ENCODE results near the gene SMAD3.

The SMAD3 gene

DNA sequence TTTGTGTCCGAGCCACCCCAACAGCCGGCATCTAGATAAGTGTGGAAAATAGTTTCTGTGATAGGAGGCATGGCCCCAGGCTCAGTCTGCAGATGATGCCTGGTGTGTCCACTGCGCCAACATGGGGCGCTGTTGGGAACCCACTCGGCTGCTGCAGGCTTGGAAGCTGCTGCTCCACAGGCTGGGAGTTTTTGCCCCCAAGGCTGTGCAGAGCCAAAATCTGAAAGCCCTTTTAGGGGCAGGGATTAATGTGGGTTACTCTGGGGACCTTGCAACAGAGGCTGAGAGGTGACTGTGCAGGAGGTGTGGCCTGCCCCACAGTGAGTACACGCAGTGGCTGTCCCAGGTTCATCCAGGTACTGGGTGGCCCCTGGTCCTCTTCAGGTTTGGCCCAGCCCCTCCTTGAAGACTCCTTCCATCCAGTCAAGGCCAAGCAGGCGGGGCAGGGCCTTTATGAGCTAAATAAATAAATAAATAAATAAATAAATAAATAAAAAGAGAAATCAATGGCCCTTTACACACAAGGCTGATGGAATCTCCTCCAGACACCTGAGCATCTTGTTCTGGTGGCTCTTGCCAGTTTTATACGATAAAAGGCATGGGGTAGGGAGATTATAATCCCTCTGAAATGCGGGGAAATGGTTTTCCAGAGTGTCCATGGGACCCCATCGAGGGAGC, 115.3 kb downstream of the SMAD3 start (continued):
- TF ChIP-seq ZNF350 (tag by site-specific recombination; IDR thresholded peaks at IDR 0.05), result no peak
- no peak for TF ChIP-seq SP7 (tag by site-specific recombination; IDR thresholded peaks at IDR 0.05)
- TF ChIP-seq ZNF24 (tag by site-specific recombination; IDR thresholded peaks at IDR 0.05), result no peak
- TF ChIP-seq ZNF274 (IDR thresholded peaks at IDR 0.05; ENCODE audit: low read length), result no peak
- no peak for TF ChIP-seq ZNF274 (tag by site-specific recombination; IDR thresholded peaks at IDR 0.05; ENCODE audit: borderline replicate concordance)
- TF ChIP-seq ZNF664 (tag by site-specific recombination; IDR thresholded peaks at IDR 0.05), result peak; percentile 56; the same call in 1 of the 2 replicates
- 0 out of 2 replicates have a peak, but pooled peaks have one; percentile 37 for TF ChIP-seq ZNF514 (tag by site-specific recombination; IDR thresholded peaks at IDR 0.05)
- no peak for TF ChIP-seq ZBTB48 (tag by site-specific recombination; IDR thresholded peaks at IDR 0.05)
- no peak for TF ChIP-seq ZNF658 (tag by site-specific recombination; IDR thresholded peaks at IDR 0.05)
- no peak for TF ChIP-seq ZFP3 (tag by site-specific recombination; IDR thresholded peaks at IDR 0.05; ENCODE audit: low read depth)
- no peak for TF ChIP-seq ZNF202 (tag by site-specific recombination; IDR thresholded peaks at IDR 0.05; ENCODE audit: borderline replicate concordance)
- TF ChIP-seq ZFP37 (tag by site-specific recombination; IDR thresholded peaks at IDR 0.05), result 0 out of 2 replicates have a peak, but pooled peaks have one; percentile 29
- no peak for TF ChIP-seq SP2 (tag by site-specific recombination; IDR thresholded peaks at IDR 0.05)
- TF ChIP-seq WT1 (tag by site-specific recombination; IDR thresholded peaks at IDR 0.05), result 0 out of 2 replicates have a peak, but pooled peaks have one; percentile 30
- 0 out of 2 replicates have a peak, but pooled peaks have one; percentile 59 for TF ChIP-seq ZNF266 (tag by site-specific recombination; IDR thresholded peaks at IDR 0.05; ENCODE audit: low read depth)
- no peak for TF ChIP-seq ZFP69B (tag by site-specific recombination; IDR thresholded peaks at IDR 0.05)
- TF ChIP-seq ZBTB8A (tag by site-specific recombination; IDR thresholded peaks at IDR 0.05), result peak; percentile 62
- TF ChIP-seq, protein P1, sequence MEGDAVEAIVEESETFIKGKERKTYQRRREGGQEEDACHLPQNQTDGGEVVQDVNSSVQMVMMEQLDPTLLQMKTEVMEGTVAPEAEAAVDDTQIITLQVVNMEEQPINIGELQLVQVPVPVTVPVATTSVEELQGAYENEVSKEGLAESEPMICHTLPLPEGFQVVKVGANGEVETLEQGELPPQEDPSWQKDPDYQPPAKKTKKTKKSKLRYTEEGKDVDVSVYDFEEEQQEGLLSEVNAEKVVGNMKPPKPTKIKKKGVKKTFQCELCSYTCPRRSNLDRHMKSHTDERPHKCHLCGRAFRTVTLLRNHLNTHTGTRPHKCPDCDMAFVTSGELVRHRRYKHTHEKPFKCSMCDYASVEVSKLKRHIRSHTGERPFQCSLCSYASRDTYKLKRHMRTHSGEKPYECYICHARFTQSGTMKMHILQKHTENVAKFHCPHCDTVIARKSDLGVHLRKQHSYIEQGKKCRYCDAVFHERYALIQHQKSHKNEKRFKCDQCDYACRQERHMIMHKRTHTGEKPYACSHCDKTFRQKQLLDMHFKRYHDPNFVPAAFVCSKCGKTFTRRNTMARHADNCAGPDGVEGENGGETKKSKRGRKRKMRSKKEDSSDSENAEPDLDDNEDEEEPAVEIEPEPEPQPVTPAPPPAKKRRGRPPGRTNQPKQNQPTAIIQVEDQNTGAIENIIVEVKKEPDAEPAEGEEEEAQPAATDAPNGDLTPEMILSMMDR (tag by site-specific recombination; IDR thresholded peaks at IDR 0.05), result no peak
- no peak for TF ChIP-seq ZNF529 (tag by site-specific recombination; IDR thresholded peaks at IDR 0.05; ENCODE audit: insufficient replicate concordance)
- no peak for TF ChIP-seq ZNF660 (tag by site-specific recombination; IDR thresholded peaks at IDR 0.05)
- peak; percentile 77 for TF ChIP-seq ZNF426 (tag by site-specific recombination; IDR thresholded peaks at IDR 0.05)
- no peak for TF ChIP-seq ZNF571 (tag by site-specific recombination; IDR thresholded peaks at IDR 0.05)
- TF ChIP-seq, protein P2, sequence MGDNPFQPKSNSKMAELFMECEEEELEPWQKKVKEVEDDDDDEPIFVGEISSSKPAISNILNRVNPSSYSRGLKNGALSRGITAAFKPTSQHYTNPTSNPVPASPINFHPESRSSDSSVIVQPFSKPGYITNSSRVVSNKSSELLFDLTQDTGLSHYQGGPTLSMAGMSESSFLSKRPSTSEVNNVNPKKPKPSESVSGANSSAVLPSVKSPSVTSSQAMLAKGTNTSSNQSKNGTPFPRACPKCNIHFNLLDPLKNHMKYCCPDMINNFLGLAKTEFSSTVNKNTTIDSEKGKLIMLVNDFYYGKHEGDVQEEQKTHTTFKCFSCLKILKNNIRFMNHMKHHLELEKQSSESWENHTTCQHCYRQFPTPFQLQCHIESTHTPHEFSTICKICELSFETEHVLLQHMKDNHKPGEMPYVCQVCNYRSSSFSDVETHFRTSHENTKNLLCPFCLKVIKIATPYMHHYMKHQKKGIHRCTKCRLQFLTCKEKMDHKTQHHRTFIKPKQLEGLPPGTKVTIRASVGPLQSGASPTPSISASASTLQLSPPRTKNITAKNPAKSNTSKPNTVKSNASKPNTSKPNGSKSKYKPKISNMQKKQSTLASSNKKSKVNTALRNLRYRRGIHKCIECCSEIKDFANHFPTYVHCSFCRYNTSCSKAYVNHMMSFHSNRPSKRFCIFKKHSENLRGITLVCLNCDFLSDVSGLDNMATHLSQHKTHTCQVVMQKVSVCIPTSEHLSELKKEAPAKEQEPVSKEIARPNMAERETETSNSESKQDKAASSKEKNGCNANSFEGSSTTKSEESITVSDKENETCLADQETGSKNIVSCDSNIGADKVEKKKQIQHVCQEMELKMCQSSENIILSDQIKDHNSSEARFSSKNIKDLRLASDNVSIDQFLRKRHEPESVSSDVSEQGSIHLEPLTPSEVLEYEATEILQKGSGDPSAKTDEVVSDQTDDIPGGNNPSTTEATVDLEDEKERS (tag by site-specific recombination; IDR thresholded peaks at IDR 0.05), result no peak
- TF ChIP-seq ZNF530 (tag by site-specific recombination; IDR thresholded peaks at IDR 0.05; ENCODE audit: low read depth), result 0 out of 2 replicates have a peak, but pooled peaks have one; percentile 27
- TF ChIP-seq ZNF138 (tag by site-specific recombination; IDR thresholded peaks at IDR 0.05; ENCODE audit: borderline replicate concordance), result 0 out of 2 replicates have a peak, but pooled peaks have one; percentile 71
- TF ChIP-seq, protein P3, sequence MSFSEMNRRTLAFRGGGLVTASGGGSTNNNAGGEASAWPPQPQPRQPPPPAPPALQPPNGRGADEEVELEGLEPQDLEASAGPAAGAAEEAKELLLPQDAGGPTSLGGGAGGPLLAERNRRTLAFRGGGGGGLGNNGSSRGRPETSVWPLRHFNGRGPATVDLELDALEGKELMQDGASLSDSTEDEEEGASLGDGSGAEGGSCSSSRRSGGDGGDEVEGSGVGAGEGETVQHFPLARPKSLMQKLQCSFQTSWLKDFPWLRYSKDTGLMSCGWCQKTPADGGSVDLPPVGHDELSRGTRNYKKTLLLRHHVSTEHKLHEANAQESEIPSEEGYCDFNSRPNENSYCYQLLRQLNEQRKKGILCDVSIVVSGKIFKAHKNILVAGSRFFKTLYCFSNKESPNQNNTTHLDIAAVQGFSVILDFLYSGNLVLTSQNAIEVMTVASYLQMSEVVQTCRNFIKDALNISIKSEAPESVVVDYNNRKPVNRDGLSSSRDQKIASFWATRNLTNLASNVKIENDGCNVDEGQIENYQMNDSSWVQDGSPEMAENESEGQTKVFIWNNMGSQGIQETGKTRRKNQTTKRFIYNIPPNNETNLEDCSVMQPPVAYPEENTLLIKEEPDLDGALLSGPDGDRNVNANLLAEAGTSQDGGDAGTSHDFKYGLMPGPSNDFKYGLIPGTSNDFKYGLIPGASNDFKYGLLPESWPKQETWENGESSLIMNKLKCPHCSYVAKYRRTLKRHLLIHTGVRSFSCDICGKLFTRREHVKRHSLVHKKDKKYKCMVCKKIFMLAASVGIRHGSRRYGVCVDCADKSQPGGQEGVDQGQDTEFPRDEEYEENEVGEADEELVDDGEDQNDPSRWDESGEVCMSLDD (tag by site-specific recombination; IDR thresholded peaks at IDR 0.05), result no peak
- TF ChIP-seq GLIS1 (tag by site-specific recombination; IDR thresholded peaks at IDR 0.05), result no peak
- no peak for TF ChIP-seq YY1 (tag by site-specific recombination; IDR thresholded peaks at IDR 0.05)
- no peak for TF ChIP-seq ZNF366 (tag by site-specific recombination; conservative IDR thresholded peaks at IDR 0.05)
- peak; percentile 53; the same call in 1 of the 2 replicates for TF ChIP-seq ZNF223 (tag by site-specific recombination; IDR thresholded peaks at IDR 0.05)
- no peak for TF ChIP-seq ZNF10 (tag by site-specific recombination; IDR thresholded peaks at IDR 0.05)
